A549 (cell line): ENCODE data around the gene ZNF385D. TPM values are rescaled to one million over a fixed set of nuclear protein-coding genes. Genes with fewer than 3 reads are reported as not detected.

ENCODE experiments used
- ATAC-seq, 2 experiments: fragments of 200-7000 bp in 1 of 2; fragments of >200 bp in 1 of 2; cut with Nextera tagmentation in 1 of 2; cut with Tn5 transposase in 1 of 2; 3 replicates each; pipeline versions ENCODE4 v1.8.0 to v1.9.1; 2018 to 2020; ENCODE audit warnings: mild to moderate bottlenecking in 1 of 2, moderate library complexity in 1 of 2
- CTCF ChIA-PET: fragments of 300-600 bp; sonication (Branson Sonifier 250); formaldehyde crosslinking; extraction: SDS; loops from one replicate; lab custom pipeline; 2021; ENCODE audit warnings: antibody characterized with exemption, inconsistent platforms; lab: Yijun Ruan, JAX
- POLR2A ChIA-PET: fragments of 350-600 bp; formaldehyde crosslinking; extraction: SDS; loops from one replicate; lab custom pipeline; 2021; ENCODE audit warnings: antibody characterized with exemption, inconsistent platforms; lab: Yijun Ruan, JAX
- DNase-seq, 2 experiments: peaks; one replicate each; pipeline versions ENCODE4 v3.0.0 to v3.0.0-alpha.2; 2011 to 2016; ENCODE audit warnings: low read depth in 1 of 2, low spot score in 1 of 2
- FAIRE-seq: peaks from 2 replicates; lab custom pipeline; 2011; peaks lifted over from hg19 to GRCh38; lab: Jason Lieb, UNC
- H3K27ac ChIP-seq, 2 experiments: fragments of >200 bp; sonication (Bioruptor Twin); formaldehyde crosslinking; 3 replicates each; pipeline ENCODE4 v1.5.1; 2016 to 2017
- H3K4me1 ChIP-seq: fragments of >200 bp; sonication (Bioruptor Twin); formaldehyde crosslinking; 3 replicates; pipeline ENCODE4 v1.6.1; 2016
- H3K4me2 ChIP-seq: fragments of >200 bp; sonication (Bioruptor Twin); formaldehyde crosslinking; 3 replicates; pipeline ENCODE4 v1.6.1; 2016
- H3K4me3 ChIP-seq: fragments of >200 bp; sonication (Bioruptor Twin); formaldehyde crosslinking; 3 replicates; pipeline ENCODE4 v1.5.1; 2016
- H3K9me3 ChIP-seq: fragments of >200 bp; sonication (Bioruptor Twin); formaldehyde crosslinking; 3 replicates; pipeline ENCODE4 v1.6.1; 2016
- BCL3 ChIP-seq: fragments of >200 bp; sonication (Bioruptor Twin); formaldehyde crosslinking; IDR thresholded peaks from 3 replicates; pipeline ENCODE4 v1.6.1; 2016
- CBX8 ChIP-seq: fragments of 200-600 bp; sonication (generic); IDR thresholded peaks from 2 replicates; pipeline ENCODE4 v1.6.1; 2016
- CTCF ChIP-seq: fragments of >200 bp; sonication (Bioruptor Twin); formaldehyde crosslinking; IDR thresholded peaks from 3 replicates; pipeline ENCODE4 v1.5.1; 2016
- EHMT2 ChIP-seq: fragments of 200-600 bp; sonication (generic); IDR thresholded peaks from 2 replicates; pipeline ENCODE4 v1.6.1; 2016; ENCODE audit warnings: antibody characterized with exemption, low read depth, mild to moderate bottlenecking, moderate library complexity
- FOSL2 ChIP-seq, 2 experiments: fragments of 450-650 bp in 1 of 2; fragments of >200 bp in 1 of 2; sonication (Bioruptor Twin) in 1 of 2; formaldehyde crosslinking; IDR thresholded peaks; 2 replicates each; pipeline versions ENCODE4 v1.5.0 to v1.6.1; 2016 to 2020; ENCODE audit warnings: mild to moderate bottlenecking in 1 of 2, moderate library complexity in 1 of 2
- HDAC2 ChIP-seq: fragments of 200-600 bp; sonication (generic); IDR thresholded peaks from 2 replicates; pipeline ENCODE4 v1.6.1; 2016
- HEYL ChIP-seq: fragments of 250-450 bp; sonication (Bioruptor Pico); IDR thresholded peaks from 2 replicates; pipeline ENCODE4 v1.8.0; 2021; ENCODE audit warnings: mild to moderate bottlenecking, moderate library complexity
- HOXB5 ChIP-seq: fragments of 250-450 bp; sonication (Bioruptor Pico); IDR thresholded peaks from 2 replicates; pipeline ENCODE4 v1.5.0; 2020; ENCODE audit warnings: mild to moderate bottlenecking, moderate library complexity
- KDM1A ChIP-seq: fragments of 200-600 bp; sonication (generic); IDR thresholded peaks from 2 replicates; pipeline ENCODE4 v1.6.1; 2016; ENCODE audit warnings: low read depth, mild to moderate bottlenecking
- MAFK ChIP-seq: fragments of 450-650 bp; IDR thresholded peaks from 2 replicates; pipeline ENCODE4 v1.6.1; 2014; ENCODE audit not compliant: partially characterized antibody
- MAX ChIP-seq: IDR thresholded peaks from 2 replicates; pipeline ENCODE4 v1.6.1; 2012
- MYC ChIP-seq: IDR thresholded peaks from 2 replicates; pipeline ENCODE4 v1.6.1; 2012; ENCODE audit warnings: mild to moderate bottlenecking, inconsistent platforms, low read length, improper control_type of control experiment, borderline replicate concordance
- NFE2L2 ChIP-seq: fragments of 150-350 bp; conservative IDR thresholded peaks from 2 replicates; pipeline ENCODE4 v1.6.1; 2014; ENCODE audit warnings: low read length
- NPAS2 ChIP-seq: fragments of 250-450 bp; sonication (Bioruptor Pico); IDR thresholded peaks from 2 replicates; pipeline ENCODE4 v1.8.0; 2022; ENCODE audit warnings: mild to moderate bottlenecking, moderate library complexity, borderline replicate concordance
- NR3C1 ChIP-seq: fragments of >200 bp; sonication (Bioruptor Twin); formaldehyde crosslinking; IDR thresholded peaks from 3 replicates; pipeline ENCODE4 v1.6.1; 2017
- POLR2AphosphoS2 ChIP-seq: conservative IDR thresholded peaks from 2 replicates; pipeline ENCODE4 v1.6.1; 2012; ENCODE audit warnings: low read length, improper control_type of control experiment, inconsistent platforms
- RAD21 ChIP-seq, 2 experiments: fragments of >200 bp in 1 of 2; sonication (Bioruptor Twin) in 1 of 2; formaldehyde crosslinking in 1 of 2; IDR thresholded peaks in 1 of 2; conservative IDR thresholded peaks in 1 of 2; 2 replicates in 1 of 2; 3 replicates in 1 of 2; pipeline ENCODE4 v1.6.1; 2012 to 2018; ENCODE audit warnings: inconsistent platforms in 1 of 2
- RARB ChIP-seq: fragments of 250-450 bp; sonication (Bioruptor Pico); IDR thresholded peaks from 2 replicates; pipeline ENCODE4 v1.8.0; 2021; ENCODE audit warnings: mild to moderate bottlenecking, moderate library complexity
- RCOR1 ChIP-seq: fragments of 150-350 bp; IDR thresholded peaks from 2 replicates; pipeline ENCODE4 v1.6.1; 2014; ENCODE audit warnings: antibody characterized with exemption, low read length, low read depth
- REST ChIP-seq: fragments of 200-600 bp; sonication (generic); IDR thresholded peaks from 2 replicates; pipeline ENCODE4 v1.6.1; 2016; ENCODE audit warnings: antibody characterized with exemption, mild to moderate bottlenecking, moderate library complexity
- SMC3 ChIP-seq: fragments of >200 bp; sonication (Bioruptor Twin); formaldehyde crosslinking; IDR thresholded peaks from 3 replicates; pipeline ENCODE4 v1.6.1; 2018; ENCODE audit warnings: inconsistent platforms
- SREBF2 ChIP-seq: fragments of 450-650 bp; IDR thresholded peaks from 2 replicates; pipeline ENCODE4 v1.6.1; 2014; ENCODE audit warnings: mild to moderate bottlenecking, moderate library complexity
- TP53 ChIP-seq: fragments of 250-450 bp; sonication (Bioruptor Pico); IDR thresholded peaks from 2 replicates; pipeline ENCODE4 v1.5.0; 2021; ENCODE audit warnings: mild to moderate bottlenecking, moderate library complexity
- ZFP36 ChIP-seq: fragments of 450-650 bp; IDR thresholded peaks from 2 replicates; pipeline ENCODE4 v1.6.1; 2014; ENCODE audit warnings: borderline replicate concordance; ENCODE audit not compliant: partially characterized antibody
- ZNF302 ChIP-seq: fragments of 250-450 bp; sonication (Bioruptor Pico); IDR thresholded peaks from 2 replicates; pipeline ENCODE4 v1.9.0; 2021; ENCODE audit warnings: inconsistent platforms, mild to moderate bottlenecking, moderate library complexity
- ZSCAN20 ChIP-seq: fragments of 250-450 bp; sonication (Bioruptor Pico); IDR thresholded peaks from 2 replicates; pipeline ENCODE4 v1.8.0; 2022; ENCODE audit warnings: mild to moderate bottlenecking, moderate library complexity
- WGBS: methylation state at CpG from one replicate; pipeline ENCODE4 v1.1.6; 2017; ENCODE audit errors: missing lambda C conversion rate; 5-methylcytosine and 5-hydroxymethylcytosine counted together
- polyA plus RNA-seq, 4 experiments: library from polyadenylated mRNA; depleted of rRNA in 3 of 4; stranded (reverse); fragments of >200 nt; fragmentation: RNase III in 1 of 4; extraction: RNeasy Plus Mini Kit Qiagen cat#74134 plus additional on column Dnase treatment in 1 of 4; gene quantifications; 2 replicates in 3 of 4; 3 replicates in 1 of 4; pipeline ENCODE4 v1.2.3, GENCODE V29; 2011 to 2017

Gene ZNF385D
- polyA plus RNA-seq, 2 of the 4 experiments (the other 2 are of a cell fraction): not detected

GRCh38 chr3:21524133-21524532, 226.9 kb downstream of the ZNF385D start:
- FAIRE-seq: no peak
- CTCF ChIA-PET: no interaction called here
- TF ChIP-seq NR3C1: no peak
- TF ChIP-seq MYC: no peak
- no peak for TF ChIP-seq ZSCAN20 (CRISPR knock-in tag)
- TF ChIP-seq RCOR1: no peak
- TF ChIP-seq FOSL2 (IDR thresholded peaks at IDR 0.05): no peak
- TF ChIP-seq FOSL2 (CRISPR knock-in tag; IDR thresholded peaks at IDR 0.05): no peak
- no peak for TF ChIP-seq HEYL (CRISPR knock-in tag)
- no peak for TF ChIP-seq RAD21 (conservative IDR thresholded peaks at IDR 0.05 in 1 of 2, IDR thresholded peaks at IDR 0.05 in 1 of 2)
- TF ChIP-seq, all 56 proteins: peak for 0
- POLR2A ChIA-PET: no interaction called here
- H3K27ac ChIP-seq: no peak overlapping the region
- no peak for DNase-seq
- no peak overlapping the region for H3K4me2 ChIP-seq
- WGBS: 0% methylated on average over 2 of the region's 2 CpGs
- no peaks in the 10 kb centered on the region for H3K4me1 ChIP-seq
- H3K4me3 ChIP-seq: no peak overlapping the region
- ATAC-seq: no peak
- no peaks in the 10 kb centered on the region for H3K9me3 ChIP-seq

- H3K4me1 ChIP-seq: no peaks in the 10 kb centered on the region
- TF ChIP-seq SREBF2 (no peak), NPAS2 (CRISPR knock-in tag) (no peak), TP53 (CRISPR knock-in tag) (no peak), NFE2L2 (no peak), MAX (no peak), FOSL2 (IDR thresholded peaks at IDR 0.05) (no peak), FOSL2 (CRISPR knock-in tag; IDR thresholded peaks at IDR 0.05) (no peak), HOXB5 (no peak), CBX8 (no peak), ZNF302 (CRISPR knock-in tag) (no peak), SMC3 (no peak)
- ChIA-PET POLR2A (no interaction called here), CTCF (no interaction called here)
- 2% methylated on average over 4 of the region's 4 CpGs for WGBS
- H3K4me2 ChIP-seq: no peak overlapping the region
- ATAC-seq (no peak), FAIRE-seq (no peak), DNase-seq (no peak)
- H3K27ac ChIP-seq: no peak overlapping the region
- no peak overlapping the region for H3K4me3 ChIP-seq
- H3K9me3 ChIP-seq: no peaks in the 10 kb centered on the region
Measured at GRCh38 chr3:21520106-21520963, 230.7 kb downstream of the ZNF385D start.

- ChIA-PET CTCF (no interaction called here), POLR2A (no interaction called here)
- ATAC-seq: no peak
- DNase-seq: no peak
- no peak overlapping the region for H3K4me2 ChIP-seq
- no peak overlapping the region for H3K27ac ChIP-seq
- FAIRE-seq: no peak
- no peak overlapping the region for H3K4me3 ChIP-seq
- H3K9me3 ChIP-seq: no peaks in the 10 kb centered on the region
- no peaks in the 10 kb centered on the region for H3K4me1 ChIP-seq
- WGBS: 2% methylated on average over 3 of the region's 3 CpGs
- TF ChIP-seq FOSL2 (IDR thresholded peaks at IDR 0.05) (no peak), FOSL2 (CRISPR knock-in tag; IDR thresholded peaks at IDR 0.05) (no peak), MAX (no peak), RAD21 (conservative IDR thresholded peaks at IDR 0.05 in 1 of 2, IDR thresholded peaks at IDR 0.05 in 1 of 2) (no peak), CTCF (no peak), RARB (CRISPR knock-in tag) (no peak), BCL3 (no peak), ZNF302 (CRISPR knock-in tag) (no peak), MAFK (no peak), ZFP36 (no peak), KDM1A (no peak), HOXB5 (no peak), POLR2AphosphoS2 (no peak), EHMT2 (no peak), HDAC2 (no peak), REST (no peak), SREBF2 (no peak), CBX8 (no peak)
Measured at GRCh38 chr3:21517184-21517583, 233.8 kb downstream of the ZNF385D start.
